Large intestine (tissue), 3 donors: ENCODE data around the gene PAOX. TPM values are rescaled to one million over a fixed set of nuclear protein-coding genes. Genes with fewer than 3 reads are reported as not detected.
"Not testable (repeated sequence)": the region's sequence is repeated elsewhere in the genome, so short reads cannot be mapped to it uniquely, and the experiment has no call there.

Experiments
- DNase-seq, 2 donors: peaks; one replicate each; pipeline versions ENCODE4 v3.0.0 to v3.0.0-alpha.2; 2013
- H3K27ac ChIP-seq: one replicate; pipeline ENCODE4 v1.5.1; 2013; ENCODE audit warnings: low read length
- H3K27me3 ChIP-seq: 2 replicates; pipeline ENCODE4 v1.6.1; 2013; ENCODE audit warnings: low read length; ENCODE audit not compliant: control insufficient read depth, insufficient read depth
- H3K36me3 ChIP-seq: 2 replicates; pipeline ENCODE4 v1.6.1; 2013; ENCODE audit warnings: low read length; ENCODE audit not compliant: control insufficient read depth, insufficient read depth
- H3K4me1 ChIP-seq: one replicate; pipeline ENCODE4 v1.6.1; 2013; ENCODE audit warnings: low read length; ENCODE audit not compliant: control insufficient read depth, insufficient read depth
- H3K4me3 ChIP-seq: one replicate; pipeline ENCODE4 v1.5.1; 2013; ENCODE audit warnings: low read length
- H3K9me3 ChIP-seq: one replicate; pipeline ENCODE4 v1.6.1; 2013; ENCODE audit warnings: mild to moderate bottlenecking, low read depth, low read length, moderate library complexity; ENCODE audit not compliant: control insufficient read depth
- WGBS: methylation state at CpG from one replicate; pipeline ENCODE4 v1.1.5; 2013; ENCODE audit warnings: low lambda C conversion rate; ENCODE audit not compliant: insufficient coverage; 5-methylcytosine and 5-hydroxymethylcytosine counted together
- polyA plus RNA-seq: library from polyadenylated mRNA; unstranded; fragments of 120-200 nt; gene quantifications from one replicate; pipeline ENCODE4 v1.2.1, GENCODE V29; 2013

The PAOX gene
- polyA plus RNA-seq, 1 donor = 9.8 TPM

GRCh38 chr10:133365461-133366129 lies 13.5 kb upstream of the PAOX start:
- H3K4me3 ChIP-seq = no peak overlapping the region
- no peaks in the 10 kb centered on the region for H3K9me3 ChIP-seq
- no peak overlapping the region for H3K27ac ChIP-seq
- H3K27me3 ChIP-seq = no peaks in the 10 kb centered on the region
- no peak for DNase-seq
- WGBS = no CpG with 5 or more reads among the region's 13 CpGs
- H3K36me3 ChIP-seq = peaks cover 74% of the 10 kb centered on the region
- peaks cover 3% of the 10 kb centered on the region for H3K4me1 ChIP-seq

- peaks cover 77% of the 10 kb centered on the region for H3K36me3 ChIP-seq
- H3K27ac ChIP-seq = no peak overlapping the region
- DNase-seq = no peak
- no peaks in the 10 kb centered on the region for H3K9me3 ChIP-seq
- no peaks in the 10 kb centered on the region for H3K27me3 ChIP-seq
- no peak overlapping the region for H3K4me3 ChIP-seq
- H3K4me1 ChIP-seq = no peaks in the 10 kb centered on the region
- no CpG with 5 or more reads among the region's 17 CpGs for WGBS
These were observed 13.0 kb upstream of the PAOX start for GRCh38 chr10:133366130-133366478.

- no peak overlapping the region for H3K27ac ChIP-seq
- peaks cover 78% of the 10 kb centered on the region for H3K36me3 ChIP-seq
- no peaks in the 10 kb centered on the region for H3K9me3 ChIP-seq
- no peaks in the 10 kb centered on the region for H3K27me3 ChIP-seq
- H3K4me1 ChIP-seq = no peaks in the 10 kb centered on the region
- H3K4me3 ChIP-seq = no peak overlapping the region
- no peak for DNase-seq
- WGBS = no CpG with 5 or more reads among the region's 13 CpGs
These were observed 12.3 kb upstream of the PAOX start for GRCh38 chr10:133366751-133367150.

- peaks cover 71% of the 10 kb centered on the region for H3K36me3 ChIP-seq
- DNase-seq, H3K9me3 ChIP-seq, H3K27ac ChIP-seq, H3K4me3 ChIP-seq, H3K4me1 ChIP-seq, H3K27me3 ChIP-seq: not testable (repeated sequence)
- no CpG with 5 or more reads among the region's 7 CpGs for WGBS
These were observed 11.6 kb upstream of the PAOX start for GRCh38 chr10:133367461-133367860.

DNA sequence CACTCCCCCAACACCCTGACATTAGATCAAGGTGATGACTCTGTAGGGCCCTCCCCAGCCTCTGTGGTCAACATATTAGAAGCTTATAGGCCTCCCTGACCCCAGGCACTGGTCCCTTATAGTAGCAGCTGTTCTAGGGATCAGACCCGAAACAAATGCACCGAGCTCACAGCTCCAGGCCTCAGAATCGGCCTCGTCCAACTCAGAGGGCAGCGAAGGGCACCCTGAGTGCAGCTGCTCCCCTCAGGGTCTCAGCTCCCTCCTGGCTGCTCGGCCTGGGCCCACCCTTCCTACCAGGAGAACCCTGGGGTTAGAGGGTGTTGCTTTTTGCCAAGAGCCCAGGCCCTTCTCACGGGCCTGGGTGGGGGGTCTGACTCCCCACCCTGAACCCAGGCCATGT lies 10.9 kb upstream of the PAOX start:
- WGBS = no CpG with 5 or more reads among the region's 7 CpGs
- H3K4me3 ChIP-seq = no peak overlapping the region
- DNase-seq = no peak
- no peaks in the 10 kb centered on the region for H3K9me3 ChIP-seq
- no peaks in the 10 kb centered on the region for H3K27me3 ChIP-seq
- H3K36me3 ChIP-seq = peaks cover 64% of the 10 kb centered on the region
- H3K4me1 ChIP-seq = no peaks in the 10 kb centered on the region
- H3K27ac ChIP-seq = no peak overlapping the region

GRCh38 chr10:133370030-133370786 lies 8.9 kb upstream of the PAOX start:
- DNase-seq = no peak
- peaks cover 51% of the 10 kb centered on the region for H3K36me3 ChIP-seq

DNA sequence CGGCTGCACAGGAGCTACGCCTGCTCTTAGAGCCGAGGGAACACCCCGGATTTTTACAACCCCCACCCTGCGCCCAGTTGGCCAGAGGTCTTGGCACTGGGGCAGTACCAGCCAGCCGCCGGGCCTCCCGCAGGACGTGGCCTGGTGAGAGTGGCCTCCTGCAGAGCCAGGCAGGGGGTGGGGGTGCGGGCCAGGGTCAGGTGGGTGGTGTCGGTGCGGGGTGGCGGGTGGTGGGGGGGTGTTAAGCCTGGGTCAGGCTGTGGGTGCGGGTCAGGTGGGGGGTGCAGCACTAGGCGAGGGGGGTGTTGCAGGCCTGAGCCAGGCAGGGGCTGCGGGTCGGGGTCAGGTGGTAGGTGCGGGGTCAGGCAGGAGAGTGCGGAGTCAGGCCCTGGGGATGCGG lies 6.6 kb upstream of the PAOX start:
- peak overlapping the region; percentile 17 for H3K4me3 ChIP-seq
- H3K27me3 ChIP-seq = no peaks in the 10 kb centered on the region
- H3K36me3 ChIP-seq = peaks cover 33% of the 10 kb centered on the region
- H3K27ac ChIP-seq = no peak overlapping the region
- no CpG with 5 or more reads among the region's 20 CpGs for WGBS
- DNase-seq = no peak
- H3K9me3 ChIP-seq = peaks cover 2% of the 10 kb centered on the region
- H3K4me1 ChIP-seq = peaks cover 2% of the 10 kb centered on the region

More at GRCh38 chr10:133370030-133370786, 8.9 kb upstream of the PAOX start:
- H3K27ac ChIP-seq = no peak overlapping the region
- WGBS = no CpG with 5 or more reads among the region's 24 CpGs
- no peaks in the 10 kb centered on the region for H3K4me1 ChIP-seq
- no peak overlapping the region for H3K4me3 ChIP-seq
- H3K27me3 ChIP-seq = no peaks in the 10 kb centered on the region
- H3K9me3 ChIP-seq = no peaks in the 10 kb centered on the region

DNA sequence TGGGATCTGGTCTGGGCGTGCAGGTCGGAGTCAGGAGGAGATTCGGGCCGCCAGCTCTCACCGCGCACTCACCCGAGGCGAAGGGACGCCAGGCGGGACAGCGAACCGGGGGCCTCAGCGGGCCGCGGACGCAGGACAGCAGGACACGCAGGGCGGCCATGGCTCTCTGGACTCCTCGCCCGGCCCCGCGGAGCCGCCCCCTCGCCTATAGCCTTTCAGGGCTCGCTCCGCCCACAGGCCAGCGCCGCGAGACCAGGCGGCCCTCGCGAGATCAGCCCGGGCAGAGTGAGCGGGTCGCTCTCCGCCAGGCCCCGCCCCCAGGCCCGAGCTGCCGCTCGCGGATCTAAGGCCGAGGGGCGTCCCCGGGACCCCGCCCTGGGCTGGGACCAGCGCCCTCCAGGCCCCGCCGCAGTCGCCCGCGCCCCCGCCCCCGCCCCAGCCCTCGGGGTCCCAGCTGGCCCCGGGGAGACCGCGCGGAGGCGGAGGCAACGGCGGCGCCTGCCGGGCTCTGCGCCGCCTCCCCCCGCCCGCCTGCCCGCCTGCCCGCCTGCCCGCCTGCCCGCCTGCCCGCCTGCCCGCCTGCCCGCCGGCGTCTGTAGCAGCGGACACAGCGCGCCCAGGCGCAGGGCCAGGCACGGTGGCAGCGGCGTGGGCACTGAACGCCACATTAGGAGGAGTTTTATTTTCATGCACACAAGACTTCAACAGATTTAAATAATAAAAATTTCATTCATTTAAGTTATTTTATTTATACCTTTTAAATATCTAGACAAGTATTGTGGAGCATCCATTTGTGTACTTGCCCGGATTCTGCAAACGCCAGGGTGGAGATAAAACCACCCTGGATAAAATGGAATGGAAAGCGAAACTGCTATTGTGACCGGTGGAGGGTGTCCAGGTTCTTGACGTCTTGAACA lies 5.6 kb upstream of the PAOX start, which contains the start of gene ECHS1:
TSS of gene ECHS1 (minus strand) at position 181 of the 917 bp plus-strand sequence. CDS start at position 160, 21 bp downstream.
- H3K27me3 ChIP-seq = no peaks in the 10 kb centered on the region
- H3K4me1 ChIP-seq = peaks cover 9% of the 10 kb centered on the region
- peak within 1 kb of the TSS; percentile 53 for H3K27ac ChIP-seq
- peaks cover 29% of the 10 kb centered on the region for H3K36me3 ChIP-seq
- WGBS = 21% methylated on average over 5 of the region's 89 CpGs
- H3K4me3 ChIP-seq = peak within 1 kb of the TSS; percentile 72
- peaks cover 4% of the 10 kb centered on the region for H3K9me3 ChIP-seq
- peak; percentile 93 to 94 for DNase-seq

DNA sequence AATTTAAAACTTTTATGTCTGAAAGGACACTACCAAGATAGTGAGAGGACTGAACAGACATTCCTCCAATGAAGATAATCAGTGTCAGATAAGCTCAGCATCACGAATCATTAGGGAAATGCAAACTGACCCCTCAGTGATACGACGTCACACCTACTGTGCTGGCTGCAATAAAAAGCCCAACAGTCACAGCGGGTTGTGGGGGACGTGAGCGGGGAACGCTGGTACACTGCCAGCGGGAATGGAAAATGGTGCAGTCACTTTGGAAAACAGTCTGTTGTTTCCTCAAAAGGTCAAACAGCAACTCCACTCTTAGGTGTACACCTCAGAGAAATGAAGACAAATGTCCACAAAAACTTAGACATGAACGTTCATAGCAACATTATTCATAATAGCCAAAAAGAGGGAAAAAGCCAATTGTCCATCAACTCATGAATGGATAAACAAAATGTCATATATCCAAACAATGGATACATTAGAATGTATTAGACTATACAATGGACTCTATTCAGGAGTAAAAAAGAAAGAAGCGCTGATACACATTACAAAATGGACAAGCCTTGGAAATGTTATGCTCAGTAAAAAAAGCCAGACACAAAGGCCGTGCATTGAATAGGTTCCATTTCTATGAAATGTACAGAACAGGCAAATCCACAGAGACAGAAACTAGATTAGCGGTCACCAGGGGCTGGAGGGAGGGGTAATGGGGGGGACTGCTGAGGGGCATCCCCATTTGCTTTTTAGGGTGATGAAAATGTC lies 3.5 kb upstream of the PAOX start:
- Histone ChIP-seq H3K27me3 (no peaks in the 10 kb centered on the region), H3K36me3 (peaks cover 8% of the 10 kb centered on the region), H3K4me1 (peaks cover 9% of the 10 kb centered on the region), H3K9me3 (peaks cover 6% of the 10 kb centered on the region), H3K4me3 (no peak overlapping the region), H3K27ac (no peak overlapping the region)
- WGBS = 93% methylated on average over 2 of the region's 12 CpGs
- DNase-seq = no peak
